HG02678 (cell line): ENCODE measurements around the gene CARD19.

Source experiments
- ATAC-seq: cut with Tn5 transposase; IDR thresholded peaks from one replicate; pipeline ENCODE4 v1.9.1; 2021; ENCODE audit warnings: mild to moderate bottlenecking, moderate library complexity; ENCODE audit not compliant: unreplicated experiment

CARD19 gene

GRCh38 chr9:93061791-93062763, 33.9 kb upstream of the CARD19 start:
- peak; percentile 45 for ATAC-seq

DNA sequence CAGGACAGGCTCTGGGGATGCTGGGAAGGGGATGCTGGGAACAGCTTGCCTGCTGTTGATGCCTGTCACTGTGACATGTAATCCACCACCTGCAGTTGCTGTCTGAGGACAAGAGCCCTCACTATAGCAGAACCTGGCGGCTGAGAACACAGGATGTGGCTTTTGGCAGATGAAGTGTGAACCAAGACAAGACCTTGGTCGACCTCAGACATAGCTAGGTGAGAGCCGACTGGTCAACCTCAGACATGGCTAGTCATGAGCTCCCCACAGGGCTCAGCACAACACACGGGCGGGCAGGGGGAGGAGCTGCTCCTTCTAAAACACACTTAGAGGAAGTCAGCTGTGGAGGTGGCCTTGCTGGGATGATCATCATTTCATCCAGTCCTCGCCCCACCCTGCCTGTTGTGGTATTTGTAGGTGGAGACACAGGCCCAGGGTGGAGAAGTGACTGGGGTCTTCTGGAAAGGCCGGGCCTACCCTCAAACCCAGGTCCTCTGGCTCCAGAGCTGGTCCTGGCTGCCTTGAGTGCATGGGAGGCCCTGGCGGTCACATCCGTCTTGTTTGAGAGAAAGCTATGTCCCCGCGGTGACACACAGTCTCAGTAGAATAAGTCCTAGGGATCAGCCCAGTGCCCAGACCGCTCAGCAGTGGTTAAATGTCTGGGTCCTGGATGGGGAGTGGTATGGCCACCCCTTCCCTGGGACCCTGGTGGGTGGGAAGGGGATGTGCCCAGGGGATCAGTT, 31.5 kb upstream of the CARD19 start:
- peak; percentile 86 for ATAC-seq

DNA sequence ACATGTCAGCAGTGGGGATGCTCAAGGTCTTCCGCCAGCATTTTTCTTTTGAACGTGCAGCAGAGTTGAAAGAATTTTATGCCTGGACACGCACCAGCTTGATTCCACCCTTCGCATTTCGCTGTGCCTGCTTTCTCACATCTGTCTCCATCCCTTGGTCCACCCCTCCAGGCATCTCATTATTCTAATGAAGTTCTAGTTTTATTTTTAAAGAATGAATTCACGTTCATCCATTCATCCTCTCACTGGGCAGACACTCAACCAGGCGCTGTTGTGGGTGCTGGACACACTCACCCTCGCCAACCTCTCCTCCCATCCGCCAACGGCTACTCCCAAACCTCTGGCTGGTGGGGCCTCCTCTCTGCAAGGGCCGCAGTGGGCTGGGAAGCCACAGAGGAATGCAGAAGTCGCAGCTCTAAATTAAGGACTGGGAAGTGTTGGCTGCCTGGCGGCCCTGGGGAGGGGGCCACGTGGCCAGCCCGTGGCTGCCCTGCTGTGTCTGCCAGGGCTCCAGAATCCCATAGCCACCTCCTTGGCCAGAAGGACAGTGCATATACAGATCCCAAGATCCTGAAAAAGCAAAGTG, 30.8 kb upstream of the CARD19 start:
- ATAC-seq, result no peak

- ATAC-seq, result no peak
These were observed 28.9 kb upstream of the CARD19 start for GRCh38 chr9:93066978-93067603.

DNA sequence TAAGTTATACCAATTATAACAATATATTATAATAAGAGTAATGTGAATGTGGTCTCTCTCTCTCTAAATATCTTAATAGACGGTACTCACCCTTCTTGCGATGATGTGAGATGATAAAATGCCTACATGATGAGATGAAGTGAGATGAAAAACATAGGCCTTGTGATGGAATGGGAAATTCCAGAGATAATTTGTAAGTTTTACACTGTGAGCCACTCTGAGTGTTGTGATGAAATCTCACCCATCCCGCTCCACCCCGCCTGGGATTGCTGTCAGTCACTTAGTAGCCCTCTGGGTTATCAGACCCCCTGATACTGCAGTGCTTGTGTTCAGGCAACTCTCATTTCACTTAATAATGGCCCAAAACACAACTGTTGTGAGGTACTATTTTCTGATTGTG, 27.1 kb upstream of the CARD19 start:
- no peak for ATAC-seq

DNA sequence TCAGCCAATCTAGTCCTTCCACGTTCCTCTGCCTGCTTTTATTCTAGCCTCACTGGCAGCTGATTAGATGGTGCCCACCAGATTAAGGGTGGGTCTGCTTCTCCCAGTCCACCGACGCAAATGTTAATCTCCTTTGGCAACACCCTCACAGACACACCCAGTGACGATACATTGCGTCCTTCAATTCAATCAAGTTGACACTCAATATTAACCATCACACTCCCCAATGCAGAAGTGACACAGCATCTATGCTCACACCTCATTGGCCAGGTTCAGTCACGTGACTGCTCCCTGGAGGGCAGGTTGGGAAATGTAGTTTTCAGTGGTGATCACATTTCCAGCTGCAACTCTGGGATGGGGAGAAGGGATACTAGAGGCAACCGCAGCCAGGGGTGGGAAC, 24.6 kb upstream of the CARD19 start:
- ATAC-seq, result no peak

DNA sequence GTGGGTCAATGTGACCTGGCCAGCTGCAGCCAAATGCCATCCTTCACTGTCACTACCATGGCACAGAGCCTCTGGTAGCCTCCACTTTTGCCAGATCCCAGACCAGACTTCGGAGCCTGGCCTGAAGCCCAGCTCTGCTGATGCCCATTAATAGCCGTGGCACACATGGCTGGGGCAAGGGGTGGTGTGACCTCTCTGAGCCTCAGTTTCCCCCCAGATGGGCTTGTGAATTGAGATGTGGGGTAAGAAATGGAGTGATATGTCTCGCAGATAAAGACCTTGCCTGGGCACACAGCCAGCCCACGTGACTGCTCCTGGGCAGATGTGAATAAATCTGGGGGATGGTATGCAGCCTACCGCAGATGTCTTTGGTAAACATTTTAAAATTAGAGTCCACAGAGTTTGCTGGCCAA, 23.6 kb upstream of the CARD19 start:
- ATAC-seq, result no peak

GRCh38 chr9:93076101-93076791, 19.8 kb upstream of the CARD19 start:
- ATAC-seq, result no peak

DNA sequence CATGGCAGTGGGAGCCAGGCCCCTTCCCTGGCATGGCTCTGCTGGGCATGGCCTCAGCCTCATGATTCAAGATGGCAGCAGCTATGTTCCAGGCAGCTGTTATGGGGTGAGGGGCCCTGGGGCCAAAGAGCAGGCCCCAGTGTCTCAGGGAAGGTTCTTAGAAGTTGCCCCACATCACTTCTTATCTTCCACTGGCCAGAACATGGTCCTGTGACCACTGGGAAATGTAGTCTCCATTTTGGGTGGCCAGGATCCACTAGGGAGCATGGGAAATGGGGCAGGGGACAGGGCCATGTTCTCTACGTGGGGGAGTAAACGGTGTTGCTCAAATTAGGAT, 19.3 kb upstream of the CARD19 start:
- no peak for ATAC-seq

DNA sequence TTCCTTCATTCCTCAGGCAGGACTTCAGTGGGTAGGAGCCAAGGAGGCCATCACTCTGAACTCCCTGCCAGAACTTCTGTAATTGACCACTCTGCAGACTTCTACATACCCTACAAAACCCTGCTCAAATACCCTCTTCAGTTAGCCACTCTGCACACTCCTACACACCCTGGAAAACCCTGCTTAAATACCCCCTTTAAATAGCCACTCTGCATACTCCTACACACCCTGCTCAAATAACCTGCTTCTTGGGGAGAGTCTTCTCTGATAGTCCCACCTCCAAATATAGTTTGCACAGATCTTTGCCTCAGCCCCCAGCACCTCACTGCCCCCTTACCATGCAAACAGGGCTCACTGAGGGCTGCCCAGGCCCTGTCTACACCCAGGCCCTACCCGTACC, 18.6 kb upstream of the CARD19 start:
- no peak for ATAC-seq

- no peak for ATAC-seq
These were observed 18.2 kb upstream of the CARD19 start for GRCh38 chr9:93077811-93078210.

GRCh38 chr9:93079371-93079770, 16.6 kb upstream of the CARD19 start:
- ATAC-seq, result no peak

GRCh38 chr9:93080406-93080805, 15.6 kb upstream of the CARD19 start:
- ATAC-seq, result no peak

GRCh38 chr9:93081081-93081529, 14.9 kb upstream of the CARD19 start:
- ATAC-seq, result no peak

DNA sequence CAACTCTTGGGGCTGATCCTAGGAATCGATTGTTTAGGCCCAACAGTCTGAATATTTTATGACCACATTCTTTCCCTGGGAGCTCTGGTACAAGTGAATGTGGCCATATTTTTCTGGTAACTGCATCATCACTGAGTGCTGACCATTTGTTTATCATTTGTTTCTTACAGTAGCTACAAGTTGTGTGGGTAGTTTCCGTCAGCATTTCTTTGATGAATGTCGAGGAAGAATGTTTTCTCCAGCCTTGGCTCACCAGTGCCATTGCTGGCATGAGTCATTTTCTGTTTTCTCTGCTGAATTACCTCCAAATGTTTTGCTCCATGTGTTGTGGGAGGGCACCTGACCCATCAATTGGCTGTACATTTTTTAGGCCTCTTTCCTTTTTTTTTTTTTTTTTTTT, 14.1 kb upstream of the CARD19 start:
- ATAC-seq, result no peak

DNA sequence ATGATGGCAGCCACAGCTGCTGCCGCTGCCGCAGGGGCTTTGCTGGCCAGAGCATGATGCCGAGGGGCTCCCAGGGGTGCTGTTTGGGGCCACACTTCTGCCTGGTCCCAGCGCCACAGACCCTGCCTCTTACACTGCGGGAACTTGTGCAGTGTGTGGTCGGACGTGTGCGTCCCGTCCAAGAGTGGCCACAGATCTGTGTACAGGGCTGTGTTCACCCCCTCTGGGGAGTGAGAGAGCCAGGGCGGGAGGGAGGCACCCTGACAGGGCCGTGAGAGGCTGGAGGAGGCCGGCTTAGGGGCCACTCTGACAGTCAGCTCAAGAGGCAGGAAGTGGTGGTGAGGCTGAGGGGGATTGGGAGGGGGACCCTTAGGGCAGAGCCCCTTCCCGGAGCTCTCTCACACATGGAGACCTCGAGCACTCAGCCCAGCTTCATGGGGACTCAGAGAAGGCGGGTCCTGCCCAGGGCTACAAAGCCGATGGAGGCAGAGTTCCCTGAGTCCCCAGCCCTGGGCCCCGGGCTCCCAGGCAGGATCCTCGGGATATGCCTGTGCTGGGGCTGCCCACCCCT, 13.1 kb upstream of the CARD19 start:
- ATAC-seq, result no peak

DNA sequence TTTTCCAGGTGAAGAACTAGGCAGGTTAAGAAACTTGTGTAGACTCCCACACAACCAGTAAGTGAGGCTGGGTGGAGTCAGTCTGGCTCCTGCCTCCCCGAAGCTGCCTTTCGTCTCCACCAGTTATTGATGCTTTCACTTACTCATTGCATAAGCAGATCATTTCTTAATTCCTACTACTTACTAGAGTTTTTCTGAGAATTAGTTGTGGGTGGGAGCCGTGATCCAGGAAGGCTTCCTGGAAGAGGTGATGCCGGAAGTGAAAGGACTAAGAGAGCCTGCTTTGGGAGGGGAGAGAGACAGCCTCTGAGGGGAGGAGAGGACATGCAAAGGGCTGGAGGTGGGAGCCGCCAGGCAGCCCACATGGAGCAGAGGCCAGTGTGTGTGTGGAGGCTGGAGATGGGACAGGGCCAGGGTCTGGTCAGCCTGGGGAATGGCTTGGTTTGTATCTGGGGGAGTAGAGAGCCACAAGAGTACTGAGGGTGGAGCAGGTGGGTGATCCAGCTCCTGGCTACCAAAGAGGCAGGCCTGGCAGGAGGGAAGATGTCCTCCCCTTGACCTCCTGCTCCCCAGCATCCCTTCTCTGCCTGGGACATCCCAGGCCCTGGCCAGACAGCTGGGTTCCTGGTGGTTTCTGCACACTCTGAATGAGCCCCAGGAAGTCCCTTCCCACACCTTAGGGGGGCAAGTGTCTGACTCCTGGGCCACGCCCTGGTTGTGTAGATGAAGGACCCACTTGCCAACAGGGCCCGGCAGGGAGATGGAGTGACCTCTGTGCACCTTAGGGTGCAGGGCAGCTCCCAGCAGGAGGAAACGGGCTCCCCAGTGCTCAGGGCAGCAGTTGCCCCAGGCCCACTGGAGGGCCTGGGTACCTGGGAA, 12.2 kb upstream of the CARD19 start:
- ATAC-seq, result no peak

GRCh38 chr9:93084471-93084881, 11.5 kb upstream of the CARD19 start:
- no peak for ATAC-seq

DNA sequence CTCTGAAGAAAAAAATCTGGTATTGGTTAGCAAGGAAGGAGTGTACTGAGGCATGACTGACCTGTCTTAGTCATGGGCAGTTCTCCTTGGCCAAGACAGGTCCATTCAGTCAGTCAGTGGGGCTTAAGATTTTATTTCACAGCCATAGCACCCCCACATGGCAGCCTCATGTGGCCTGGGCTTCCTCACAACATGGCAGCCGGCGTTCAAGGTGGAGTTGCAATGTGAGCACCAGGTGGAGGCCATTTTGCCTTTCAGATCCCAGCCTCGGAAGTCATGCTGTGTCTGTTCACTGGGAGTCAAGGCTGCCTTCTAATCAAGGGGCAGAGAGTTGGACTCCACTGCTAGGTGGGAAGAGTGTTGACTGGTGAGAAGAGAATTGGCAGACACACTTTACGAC, 10.3 kb upstream of the CARD19 start:
- no peak for ATAC-seq
